ENCODE data around the gene XAB2.

DNA sequence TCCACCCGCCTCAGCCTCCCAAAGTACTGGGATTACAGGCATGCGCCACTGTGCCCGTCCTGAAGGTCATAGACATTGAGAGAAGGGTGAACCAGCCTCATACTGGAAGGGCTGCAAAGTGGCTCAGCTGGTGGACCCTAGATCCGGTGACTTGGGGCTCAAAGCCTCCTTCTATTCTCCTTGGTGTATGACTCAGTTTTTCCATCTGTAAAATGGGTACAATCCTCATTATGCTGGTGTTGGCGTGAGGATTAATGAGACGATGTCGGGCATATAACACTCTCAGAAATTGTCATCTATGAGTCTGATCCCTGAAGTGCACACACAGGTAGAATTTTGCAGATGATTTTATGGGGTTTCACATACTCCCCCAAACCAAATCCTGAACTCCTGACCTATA lies 39.5 kb downstream of the XAB2 start:
- no peak for TF ChIP-seq POLR2A (IDR thresholded peaks at IDR 0.05)
- TF ChIP-seq CTCF (IDR thresholded peaks at IDR 0.05), result no peak
